ENCODE measurements around the gene PCDH9.

The PCDH9 gene

DNA sequence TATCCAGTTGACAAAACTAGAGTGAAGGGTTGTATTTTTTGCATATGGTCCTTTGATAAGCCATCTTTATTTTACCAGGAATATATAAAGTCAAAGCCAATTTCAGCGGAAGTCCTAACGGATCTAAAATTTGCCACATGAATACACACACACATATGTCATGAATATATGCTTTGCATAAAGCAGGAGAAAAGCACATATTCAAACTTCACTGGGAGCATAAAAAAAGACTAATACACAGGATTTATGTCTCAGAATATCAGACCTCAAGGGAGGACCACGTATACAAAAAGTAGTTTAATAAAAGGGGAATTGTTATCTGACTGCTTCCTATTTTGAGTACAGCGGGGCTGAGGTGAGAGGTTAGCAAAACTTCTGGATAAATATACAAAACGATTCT, 308.7 kb downstream of the PCDH9 start:
- H3K27me3 ChIP-seq (ENCODE audit: insufficient read depth, low read depth), result no peaks in the 10 kb centered on the region
- H3K27ac ChIP-seq, result no peak overlapping the region
- no peaks in the 10 kb centered on the region for H3K36me3 ChIP-seq (ENCODE audit: insufficient read depth)
- H3K4me3 ChIP-seq (IDR thresholded peaks at IDR 0.05; ENCODE audit: insufficient read depth, low read depth, low read length), result no peak overlapping the region
- H3K4me2 ChIP-seq, result no peak overlapping the region
- H4K20me1 ChIP-seq (ENCODE audit: insufficient read depth), result no peaks in the 10 kb centered on the region
- no peak overlapping the region for H2AFZ ChIP-seq (ENCODE audit: low read depth)
- H3K4me1 ChIP-seq (ENCODE audit: low read depth, poor library complexity, severe bottlenecking), result no peaks in the 10 kb centered on the region
- TF ChIP-seq, protein P1, sequence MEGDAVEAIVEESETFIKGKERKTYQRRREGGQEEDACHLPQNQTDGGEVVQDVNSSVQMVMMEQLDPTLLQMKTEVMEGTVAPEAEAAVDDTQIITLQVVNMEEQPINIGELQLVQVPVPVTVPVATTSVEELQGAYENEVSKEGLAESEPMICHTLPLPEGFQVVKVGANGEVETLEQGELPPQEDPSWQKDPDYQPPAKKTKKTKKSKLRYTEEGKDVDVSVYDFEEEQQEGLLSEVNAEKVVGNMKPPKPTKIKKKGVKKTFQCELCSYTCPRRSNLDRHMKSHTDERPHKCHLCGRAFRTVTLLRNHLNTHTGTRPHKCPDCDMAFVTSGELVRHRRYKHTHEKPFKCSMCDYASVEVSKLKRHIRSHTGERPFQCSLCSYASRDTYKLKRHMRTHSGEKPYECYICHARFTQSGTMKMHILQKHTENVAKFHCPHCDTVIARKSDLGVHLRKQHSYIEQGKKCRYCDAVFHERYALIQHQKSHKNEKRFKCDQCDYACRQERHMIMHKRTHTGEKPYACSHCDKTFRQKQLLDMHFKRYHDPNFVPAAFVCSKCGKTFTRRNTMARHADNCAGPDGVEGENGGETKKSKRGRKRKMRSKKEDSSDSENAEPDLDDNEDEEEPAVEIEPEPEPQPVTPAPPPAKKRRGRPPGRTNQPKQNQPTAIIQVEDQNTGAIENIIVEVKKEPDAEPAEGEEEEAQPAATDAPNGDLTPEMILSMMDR (conservative IDR thresholded peaks at IDR 0.05; ENCODE audit: low read depth, low read length), result no peak
- no peaks in the 10 kb centered on the region for H3K79me2 ChIP-seq (ENCODE audit: insufficient read depth, low read depth)
- H3K9ac ChIP-seq, result no peak overlapping the region

GRCh38 chr13:66915596-66916185, 314.4 kb downstream of the PCDH9 start:
- no peak overlapping the region for H3K4me3 ChIP-seq (IDR thresholded peaks at IDR 0.05; ENCODE audit: insufficient read depth, low read depth, low read length)
- H3K4me2 ChIP-seq, result no peak overlapping the region
- H3K9ac ChIP-seq, result no peak overlapping the region
- no peak overlapping the region for H3K27ac ChIP-seq
- H2AFZ ChIP-seq (ENCODE audit: low read depth), result no peak overlapping the region
- no peaks in the 10 kb centered on the region for H3K36me3 ChIP-seq (ENCODE audit: insufficient read depth)
- no peaks in the 10 kb centered on the region for H3K27me3 ChIP-seq (ENCODE audit: insufficient read depth, low read depth)
- H3K4me1 ChIP-seq (ENCODE audit: low read depth, poor library complexity, severe bottlenecking), result no peaks in the 10 kb centered on the region
- H4K20me1 ChIP-seq (ENCODE audit: insufficient read depth), result no peaks in the 10 kb centered on the region
- no peaks in the 10 kb centered on the region for H3K79me2 ChIP-seq (ENCODE audit: insufficient read depth, low read depth)
- TF ChIP-seq, protein P1 (conservative IDR thresholded peaks at IDR 0.05; ENCODE audit: low read depth, low read length), result no peak

DNA sequence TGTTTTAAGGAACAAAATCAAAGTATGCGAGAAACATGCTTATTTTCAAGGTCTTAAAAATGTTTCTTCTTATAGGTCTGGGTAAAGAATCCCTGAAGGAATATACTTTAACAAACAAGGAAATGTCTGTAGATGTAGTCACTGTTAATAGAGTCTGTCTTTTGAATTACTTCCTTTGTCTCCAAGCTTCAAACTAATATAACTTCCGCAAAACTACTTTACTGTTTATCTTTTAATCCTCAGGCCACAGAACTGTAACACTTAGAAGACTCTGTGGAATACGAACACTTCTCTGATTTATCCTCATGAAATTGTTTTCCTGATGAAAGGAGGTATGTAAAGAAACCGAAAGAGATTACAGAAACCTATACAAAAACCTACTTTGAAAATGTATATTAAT, 316.0 kb downstream of the PCDH9 start:
- no peaks in the 10 kb centered on the region for H3K36me3 ChIP-seq (ENCODE audit: insufficient read depth)
- H3K4me2 ChIP-seq, result no peak overlapping the region
- H4K20me1 ChIP-seq (ENCODE audit: insufficient read depth), result no peaks in the 10 kb centered on the region
- TF ChIP-seq, protein P1 (conservative IDR thresholded peaks at IDR 0.05; ENCODE audit: low read depth, low read length), result no peak
- no peaks in the 10 kb centered on the region for H3K79me2 ChIP-seq (ENCODE audit: insufficient read depth, low read depth)
- no peak overlapping the region for H3K27ac ChIP-seq
- no peaks in the 10 kb centered on the region for H3K4me1 ChIP-seq (ENCODE audit: low read depth, poor library complexity, severe bottlenecking)
- no peak overlapping the region for H3K9ac ChIP-seq
- H2AFZ ChIP-seq (ENCODE audit: low read depth), result no peak overlapping the region
- no peaks in the 10 kb centered on the region for H3K27me3 ChIP-seq (ENCODE audit: insufficient read depth, low read depth)
- no peak overlapping the region for H3K4me3 ChIP-seq (IDR thresholded peaks at IDR 0.05; ENCODE audit: insufficient read depth, low read depth, low read length)

DNA sequence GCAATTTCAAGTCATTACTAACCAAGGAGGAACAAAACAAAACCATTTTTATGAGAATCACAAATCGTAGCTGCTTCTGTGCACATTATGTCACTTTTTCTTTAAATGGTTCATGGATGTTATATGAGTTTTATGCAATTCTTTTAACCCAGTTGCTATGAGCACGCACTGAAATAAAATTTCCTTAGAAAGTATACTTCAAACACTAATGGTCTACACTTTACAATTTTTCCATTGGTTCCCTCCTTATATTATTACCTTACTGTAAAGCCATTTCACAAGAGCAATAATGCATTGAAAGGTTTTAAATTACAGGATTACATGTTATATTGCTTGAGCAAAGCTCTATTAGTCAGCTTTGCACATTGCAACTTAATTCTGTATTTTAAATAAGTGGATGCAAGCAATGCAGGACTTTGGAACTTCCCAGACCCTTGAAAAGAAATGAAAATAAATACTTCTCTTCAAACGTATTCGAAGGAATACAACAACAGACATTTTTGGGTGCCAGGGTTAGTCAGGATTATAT, 318.7 kb downstream of the PCDH9 start:
- Histone ChIP-seq H3K4me1 (ENCODE audit: low read depth, poor library complexity, severe bottlenecking) (no peaks in the 10 kb centered on the region), H2AFZ (ENCODE audit: low read depth) (no peak overlapping the region), H3K27ac (no peak overlapping the region), H3K4me3 (IDR thresholded peaks at IDR 0.05; ENCODE audit: insufficient read depth, low read depth, low read length) (no peak overlapping the region), H3K79me2 (ENCODE audit: insufficient read depth, low read depth) (no peaks in the 10 kb centered on the region), H4K20me1 (ENCODE audit: insufficient read depth) (no peaks in the 10 kb centered on the region), H3K4me2 (no peak overlapping the region), H3K9ac (no peak overlapping the region), H3K36me3 (ENCODE audit: insufficient read depth) (no peaks in the 10 kb centered on the region), H3K27me3 (ENCODE audit: insufficient read depth, low read depth) (no peaks in the 10 kb centered on the region)
- TF ChIP-seq, protein P1 (conservative IDR thresholded peaks at IDR 0.05; ENCODE audit: low read depth, low read length), result no peak

All from KMS-11 (cell line).